LNCaP clone FGC (cell line): ENCODE results near the gene PRDM16.

ENCODE experiments used
- DNase-seq: peaks from one replicate; pipeline ENCODE4 v3.0.0-alpha.2; 2011; ENCODE audit warnings: low read depth
- H3K4me3 ChIP-seq: 2 replicates; pipeline ENCODE4 v1.5.1; 2011; ENCODE audit warnings: mild to moderate bottlenecking, low read depth, low read length, control low read depth
- CTCF ChIP-seq: IDR thresholded peaks from 2 replicates; pipeline ENCODE4 v1.5.1; 2012; ENCODE audit warnings: mild to moderate bottlenecking; ENCODE audit not compliant: control insufficient read depth, insufficient read depth; ENCODE audit errors: extremely low read depth

Gene PRDM16

GRCh38 chr1:3077561-3077960 is 8.6 kb downstream of the PRDM16 start:
- no peak overlapping the region for H3K4me3 ChIP-seq
- no peak for TF ChIP-seq CTCF
- no peak for DNase-seq

GRCh38 chr1:3078430-3078861 is 9.4 kb downstream of the PRDM16 start:
- no peak for TF ChIP-seq CTCF
- no peak for DNase-seq
- H3K4me3 ChIP-seq: no peak overlapping the region

- TF ChIP-seq CTCF: no peak
- H3K4me3 ChIP-seq: no peak overlapping the region
- DNase-seq: no peak
These were observed 9.9 kb downstream of the PRDM16 start for GRCh38 chr1:3078871-3079270.

- no peak overlapping the region for H3K4me3 ChIP-seq
- no peak for TF ChIP-seq CTCF
- no peak for DNase-seq
These were observed 10.5 kb downstream of the PRDM16 start for GRCh38 chr1:3079381-3080052.

GRCh38 chr1:3080053-3080955 is 11.3 kb downstream of the PRDM16 start:
- no peak for DNase-seq
- no peak for TF ChIP-seq CTCF

GRCh38 chr1:3081171-3081683 is 12.2 kb downstream of the PRDM16 start:
- no peak for DNase-seq
- no peak overlapping the region for H3K4me3 ChIP-seq

More at GRCh38 chr1:3080053-3080955, 11.3 kb downstream of the PRDM16 start:
- H3K4me3 ChIP-seq: no peak overlapping the region

More at GRCh38 chr1:3081171-3081683, 12.2 kb downstream of the PRDM16 start:
- TF ChIP-seq CTCF: no peak
